Liver (tissue), 9 donors: ENCODE results near the gene OR2K2. TPM values are rescaled to one million over a fixed set of nuclear protein-coding genes. Genes with fewer than 3 reads are reported as not detected.
"Not testable (repeated sequence)": the region's sequence is repeated elsewhere in the genome, so short reads cannot be mapped to it uniquely, and the experiment has no call there.

ENCODE experiments used
- DNase-seq: peaks from one replicate; pipeline ENCODE4 v3.0.0-alpha.2; 2017; ENCODE audit warnings: low spot score
- H3K27ac ChIP-seq, 2 donors: one replicate each; pipeline ENCODE4 v1.7.0; 2013; ENCODE audit warnings: inconsistent platforms in 2 of 2, low read length in 2 of 2, control low read depth in 1 of 2, low read depth in 1 of 2, mild to moderate bottlenecking in 1 of 2
- H3K27me3 ChIP-seq, 4 donors: one replicate each; pipeline versions ENCODE4 v1.6.1 to v1.7.0; 2013; ENCODE audit warnings: low read length in 3 of 4, inconsistent platforms in 1 of 4, mild to moderate bottlenecking in 1 of 4, moderate library complexity in 1 of 4; ENCODE audit not compliant: control insufficient read depth in 4 of 4, insufficient read depth in 4 of 4
- H3K36me3 ChIP-seq, 4 donors: one replicate each; pipeline versions ENCODE4 v1.6.1 to v1.7.0; 2013; ENCODE audit warnings: low read length in 3 of 4, mild to moderate bottlenecking in 3 of 4, low read depth in 1 of 4, moderate library complexity in 1 of 4; ENCODE audit not compliant: control insufficient read depth in 4 of 4, insufficient read depth in 3 of 4
- H3K4me1 ChIP-seq, 4 donors: one replicate each; pipeline versions ENCODE4 v1.6.1 to v1.7.0; 2013; ENCODE audit warnings: low read length in 3 of 4, mild to moderate bottlenecking in 3 of 4, moderate library complexity in 1 of 4; ENCODE audit not compliant: control insufficient read depth in 4 of 4, insufficient read depth in 4 of 4
- H3K4me3 ChIP-seq, 3 donors: one replicate each; pipeline versions ENCODE4 v1.6.1 to v1.7.0; 2013; ENCODE audit warnings: low read length in 3 of 3, control low read depth in 1 of 3, low read depth in 1 of 3, mild to moderate bottlenecking in 1 of 3
- H3K9ac ChIP-seq, 2 donors: one replicate each; pipeline ENCODE4 v1.7.0; 2013; ENCODE audit warnings: low read length in 2 of 2, mild to moderate bottlenecking in 2 of 2, moderate library complexity in 2 of 2, control low read depth in 1 of 2, low read depth in 1 of 2
- H3K9me3 ChIP-seq, 4 donors: one replicate each; pipeline versions ENCODE4 v1.6.1 to v1.7.0; 2013; ENCODE audit warnings: low read length in 3 of 4; ENCODE audit not compliant: control insufficient read depth in 4 of 4
- CTCF ChIP-seq: fragments of 150-350 bp; IDR thresholded peaks from 2 replicates; pipeline ENCODE4 v1.5.1; 2017; ENCODE audit warnings: improper control_type of control experiment, low read depth, low read length; ENCODE audit not compliant: missing input control
- EGR1 ChIP-seq, 2 donors: IDR thresholded peaks; 2 replicates each; pipeline ENCODE4 v1.6.1; 2016 to 2018; ENCODE audit warnings: antibody characterized with exemption in 2 of 2, low read depth in 2 of 2
- FOXA1 ChIP-seq: IDR thresholded peaks from 2 replicates; pipeline ENCODE4 v1.6.1; 2016; ENCODE audit warnings: antibody characterized with exemption
- GABPA ChIP-seq, 2 donors: IDR thresholded peaks in 1 of 2; conservative IDR thresholded peaks in 1 of 2; 2 replicates each; pipeline ENCODE4 v1.6.1; 2016; ENCODE audit warnings: antibody characterized with exemption in 2 of 2, mild to moderate bottlenecking in 1 of 2, moderate library complexity in 1 of 2
- HNF4G ChIP-seq: IDR thresholded peaks from 2 replicates; pipeline ENCODE4 v1.6.1; 2016; ENCODE audit warnings: antibody characterized with exemption
- NR2F2 ChIP-seq: IDR thresholded peaks from 2 replicates; pipeline ENCODE4 v1.6.1; 2016; ENCODE audit warnings: antibody characterized with exemption
- RAD21 ChIP-seq, 2 donors: IDR thresholded peaks; 2 replicates each; pipeline ENCODE4 v1.6.1; 2016; ENCODE audit warnings: antibody characterized with exemption in 2 of 2, mild to moderate bottlenecking in 2 of 2
- REST ChIP-seq: IDR thresholded peaks from 2 replicates; pipeline ENCODE4 v1.6.1; 2016; ENCODE audit warnings: antibody characterized with exemption, mild to moderate bottlenecking
- RXRA ChIP-seq, 2 donors: IDR thresholded peaks; 2 replicates each; pipeline ENCODE4 v1.6.1; 2017 to 2018; ENCODE audit warnings: antibody characterized with exemption in 2 of 2, mild to moderate bottlenecking in 1 of 2
- TAF1 ChIP-seq: conservative IDR thresholded peaks from 2 replicates; pipeline ENCODE4 v1.6.1; 2016; ENCODE audit warnings: antibody characterized with exemption, mild to moderate bottlenecking
- WGBS: extraction: QIAGEN DNeasy Blood & Tissue Kit; methylation state at CpG from one replicate; pipeline ENCODE4 v1.1.7; 2013; 5-methylcytosine and 5-hydroxymethylcytosine counted together
- polyA plus RNA-seq, 2 donors: library from polyadenylated mRNA; stranded (reverse) in 1 of 2; unstranded in 1 of 2; fragments of 200-250 nt in 1 of 2; fragments of >200 nt in 1 of 2; fragmentation: Nextera tagmentation in 1 of 2; extraction: Ambion mirVana in 1 of 2; gene quantifications; one replicate each; pipeline versions ENCODE4 v1.2.1 to v1.2.3, GENCODE V29; 2013 to 2015
- total RNA-seq, 2 donors: library from RNA; depleted of rRNA; stranded (reverse); fragments of >200 nt; gene quantifications; one replicate each; pipeline ENCODE4 v1.2.3, GENCODE V29; 2014
- TF ChIP-seq, protein P1 (sequence below): IDR thresholded peaks from 2 replicates; pipeline ENCODE4 v1.6.1; 2016; ENCODE audit warnings: antibody characterized with exemption
- donor health status: healthy.
- donor health status: healthy.
- donor health status: healthy.
- donor health status: healthy.
- donor health status: healthy.

The OR2K2 gene
- total and polyA plus RNA-seq, 4 donors = not detected

GRCh38 chr9:111300140-111300735, 29.8 kb downstream of the OR2K2 start:
- no peak for DNase-seq
- Histone ChIP-seq H3K9ac (no peak overlapping the region), H3K36me3 (no peaks in the 10 kb centered on the region), H3K27ac (no peak overlapping the region), H3K4me3 (no peak overlapping the region), H3K4me1 (peaks cover 0 to 3% (median under 1%) of the 10 kb centered on the region in 4 donors), H3K27me3 (no peaks in the 10 kb centered on the region), H3K9me3 (no peaks in the 10 kb centered on the region)
- WGBS = 91% methylated on average over 4 of the region's 4 CpGs
- TF ChIP-seq REST = no peak
- no peak for TF ChIP-seq HNF4G
- TF ChIP-seq FOXA1 = no peak
- no peak for TF ChIP-seq NR2F2
- TF ChIP-seq CTCF = no peak
- TF ChIP-seq, protein P1, sequence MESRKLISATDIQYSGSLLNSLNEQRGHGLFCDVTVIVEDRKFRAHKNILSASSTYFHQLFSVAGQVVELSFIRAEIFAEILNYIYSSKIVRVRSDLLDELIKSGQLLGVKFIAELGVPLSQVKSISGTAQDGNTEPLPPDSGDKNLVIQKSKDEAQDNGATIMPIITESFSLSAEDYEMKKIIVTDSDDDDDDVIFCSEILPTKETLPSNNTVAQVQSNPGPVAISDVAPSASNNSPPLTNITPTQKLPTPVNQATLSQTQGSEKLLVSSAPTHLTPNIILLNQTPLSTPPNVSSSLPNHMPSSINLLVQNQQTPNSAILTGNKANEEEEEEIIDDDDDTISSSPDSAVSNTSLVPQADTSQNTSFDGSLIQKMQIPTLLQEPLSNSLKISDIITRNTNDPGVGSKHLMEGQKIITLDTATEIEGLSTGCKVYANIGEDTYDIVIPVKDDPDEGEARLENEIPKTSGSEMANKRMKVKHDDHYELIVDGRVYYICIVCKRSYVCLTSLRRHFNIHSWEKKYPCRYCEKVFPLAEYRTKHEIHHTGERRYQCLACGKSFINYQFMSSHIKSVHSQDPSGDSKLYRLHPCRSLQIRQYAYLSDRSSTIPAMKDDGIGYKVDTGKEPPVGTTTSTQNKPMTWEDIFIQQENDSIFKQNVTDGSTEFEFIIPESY = no peak
- no peak for TF ChIP-seq EGR1 (IDR thresholded peaks at IDR 0.05; ENCODE audit: low read depth in 2 of 2)
- no peak for TF ChIP-seq GABPA (IDR thresholded peaks at IDR 0.05 in 1 of 2, conservative IDR thresholded peaks at IDR 0.05 in 1 of 2)
- no peak for TF ChIP-seq TAF1
- TF ChIP-seq RXRA (IDR thresholded peaks at IDR 0.05) = no peak
- TF ChIP-seq RAD21 (IDR thresholded peaks at IDR 0.05) = no peak

DNA sequence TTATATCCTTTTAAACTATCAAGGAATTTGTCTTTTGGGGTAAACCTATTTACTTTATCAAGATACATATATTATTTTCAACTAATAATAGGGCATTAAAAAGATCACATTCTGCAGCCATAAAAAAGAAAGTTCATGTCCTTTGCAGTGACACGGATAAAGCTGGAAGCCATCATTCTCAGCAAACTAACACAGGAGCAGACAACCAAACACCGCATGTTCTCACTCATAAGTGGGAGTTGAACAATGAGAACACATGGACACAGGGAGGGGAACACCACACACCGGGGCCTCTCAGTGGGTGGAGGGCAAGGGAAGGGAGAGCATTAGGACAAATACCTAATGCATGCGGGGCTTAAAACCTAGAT, 30.4 kb downstream of the OR2K2 start:
- H3K27me3 ChIP-seq, DNase-seq, H3K27ac ChIP-seq, H3K36me3 ChIP-seq, H3K9me3 ChIP-seq, H3K9ac ChIP-seq, H3K4me3 ChIP-seq, H3K4me1 ChIP-seq: not testable (repeated sequence)
- WGBS = 46% methylated on average over 4 of the region's 4 CpGs
